ENCODE data around the gene ARHGEF10L.

GRCh38 chr1:17680308-17680707, 140.8 kb downstream of the ARHGEF10L start:
- TF ChIP-seq ZNF175 (tag by site-specific recombination; IDR thresholded peaks at IDR 0.05), result no peak
- no peak for TF ChIP-seq PRDM6 (tag by site-specific recombination; IDR thresholded peaks at IDR 0.05)
